EH (cell line): Measurements from ENCODE around the gene F12.
A peak's percentile ranks its signal among the peaks of the same experiment; 100 is the strongest.

ENCODE experiments used
- DNase-seq: peaks from one replicate; pipeline ENCODE4 v3.0.0-alpha.2; 2015; ENCODE audit warnings: low read depth

The F12 gene

DNA sequence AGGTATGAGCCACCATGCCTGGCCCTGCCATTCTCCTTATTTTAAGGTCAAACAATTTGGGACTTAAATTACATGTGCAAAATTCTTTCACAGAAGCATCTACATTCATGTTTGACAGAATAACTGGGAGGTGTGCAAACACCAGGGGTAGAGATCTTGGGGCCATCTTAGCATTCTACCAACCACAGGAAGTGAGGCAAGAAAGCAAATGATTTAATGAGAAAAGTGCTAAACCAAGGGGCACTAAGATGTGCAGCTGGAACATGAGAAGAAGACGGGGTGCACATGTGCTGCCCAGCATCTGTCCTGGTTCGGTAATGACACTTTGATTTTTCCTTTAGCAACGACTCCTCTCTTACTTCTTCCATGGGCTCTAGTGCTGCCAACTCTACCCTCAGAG is 1.2 kb upstream of the F12 start:
- DNase-seq: no peak

- no peak for DNase-seq
Measured at GRCh38 chr5:177405805-177406204, 3.6 kb downstream of the F12 start.

- no peak for DNase-seq
Measured at GRCh38 chr5:177405312-177405711, 4.1 kb downstream of the F12 start.

GRCh38 chr5:177404641-177405179 is 4.7 kb downstream of the F12 start:
- no peak for DNase-seq

DNA sequence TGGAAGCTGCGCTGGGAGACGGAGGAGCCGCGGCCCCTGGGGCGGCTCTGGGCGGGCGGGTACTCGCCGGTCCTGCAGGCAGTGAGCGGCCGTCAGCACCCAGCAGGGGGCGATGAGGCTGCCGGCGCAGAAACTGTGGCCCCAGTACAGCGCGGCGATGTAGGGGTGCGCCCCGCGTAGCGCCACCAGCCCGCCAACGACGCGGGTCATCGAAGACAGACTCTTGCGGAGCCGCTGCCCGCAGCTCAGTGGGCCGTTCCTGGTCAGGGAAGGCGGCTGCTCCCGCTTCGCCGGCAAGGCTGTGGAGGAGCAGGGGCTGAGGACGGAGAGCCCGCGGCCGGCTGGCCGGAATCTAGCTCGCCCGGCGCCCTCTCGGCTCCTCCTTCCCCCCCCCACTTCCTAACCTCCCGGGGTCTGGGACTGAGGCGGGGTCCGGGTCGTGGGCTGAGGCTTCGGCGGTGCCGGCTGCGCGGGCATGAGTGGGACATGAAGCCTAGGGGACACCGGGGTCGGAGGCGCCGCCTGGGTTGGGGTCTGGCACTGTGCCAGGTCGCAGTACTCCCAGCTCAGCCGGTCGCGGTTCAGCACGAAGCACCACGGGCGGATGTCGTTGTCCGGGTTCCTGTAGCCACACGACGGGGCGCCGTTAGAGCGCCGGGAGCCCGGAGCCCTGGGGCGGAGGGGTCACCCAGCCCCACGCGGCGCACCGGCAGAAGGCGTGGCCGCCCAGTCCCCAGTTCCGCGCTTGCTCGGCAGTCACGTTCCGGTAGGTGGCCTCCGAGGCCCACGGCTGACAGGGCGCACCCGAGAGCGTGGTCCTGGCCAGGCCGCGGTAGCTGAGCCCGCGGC is 5.3 kb downstream of the F12 start:
- peak; percentile 84 for DNase-seq

DNA sequence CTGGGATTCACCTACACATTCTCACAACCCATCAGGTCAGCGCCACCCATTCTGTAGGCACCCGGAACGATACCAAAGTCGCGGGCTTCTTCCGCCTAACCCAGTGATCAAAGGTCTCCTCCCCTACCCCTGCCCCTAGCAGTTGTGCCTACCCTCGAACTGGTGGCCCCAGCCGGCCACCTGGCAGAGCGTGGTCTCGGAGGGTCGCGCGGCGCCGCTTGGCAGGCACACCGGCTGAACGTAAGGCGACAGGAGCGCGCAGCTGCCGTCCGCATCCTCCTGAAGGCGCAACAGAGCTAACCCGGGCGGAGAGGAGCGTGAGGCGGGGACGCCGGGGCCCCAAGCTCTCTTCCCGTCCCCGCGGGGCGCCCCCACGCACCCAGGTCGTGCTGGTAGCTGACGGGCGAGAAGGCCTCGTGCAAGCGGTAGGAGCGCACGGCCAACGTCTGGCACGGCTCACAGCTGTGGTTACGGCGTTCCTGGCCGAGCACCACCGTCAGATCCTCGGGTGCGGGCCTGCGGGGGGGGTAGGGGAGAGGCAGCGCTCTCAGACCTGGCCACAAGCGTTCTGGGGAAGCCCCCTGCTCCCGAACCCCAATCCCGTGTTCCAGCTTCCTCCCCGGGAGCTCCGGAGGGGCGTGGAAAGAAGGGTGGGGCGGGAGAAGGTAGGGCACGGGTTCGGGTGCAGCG is 6.1 kb downstream of the F12 start:
- DNase-seq: peak; percentile 37

DNA sequence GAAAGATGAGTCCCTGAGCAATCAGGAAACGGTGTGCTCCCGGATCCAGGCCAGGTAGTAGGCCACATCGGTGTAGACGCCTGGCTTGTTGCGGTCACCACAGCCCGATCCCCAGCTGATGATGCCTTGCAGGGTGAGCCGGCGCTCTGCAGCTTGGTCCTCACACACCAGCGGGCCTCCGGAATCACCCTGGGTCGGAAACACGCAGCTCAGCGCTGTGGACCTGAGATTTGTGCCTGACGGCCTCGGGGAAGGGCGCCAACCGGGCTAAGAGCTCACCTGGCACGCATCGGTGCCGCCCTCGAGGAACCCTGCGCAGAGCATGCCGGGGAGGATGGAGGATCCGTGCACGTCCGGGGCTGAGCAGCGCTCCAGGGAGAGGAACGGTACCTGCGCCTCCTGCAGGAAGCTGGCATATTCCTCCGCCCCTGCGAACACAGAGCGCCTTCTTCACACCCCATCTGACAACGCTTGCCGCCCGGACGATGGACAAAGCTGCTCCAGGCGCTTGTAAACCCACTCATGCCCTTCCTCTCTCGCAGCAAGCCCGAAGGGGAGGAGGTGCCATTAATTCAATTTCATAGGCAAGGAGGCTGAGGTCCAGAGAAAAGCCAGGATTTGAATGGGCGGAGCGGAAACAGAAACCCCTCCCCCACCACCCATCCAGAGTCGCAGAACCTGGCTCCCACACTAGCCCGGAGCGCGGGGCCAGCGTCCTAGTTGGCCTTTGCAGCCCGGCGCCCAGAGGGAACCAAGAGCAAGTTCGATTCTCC is 6.9 kb downstream of the F12 start:
- DNase-seq: peak; percentile 70

DNA sequence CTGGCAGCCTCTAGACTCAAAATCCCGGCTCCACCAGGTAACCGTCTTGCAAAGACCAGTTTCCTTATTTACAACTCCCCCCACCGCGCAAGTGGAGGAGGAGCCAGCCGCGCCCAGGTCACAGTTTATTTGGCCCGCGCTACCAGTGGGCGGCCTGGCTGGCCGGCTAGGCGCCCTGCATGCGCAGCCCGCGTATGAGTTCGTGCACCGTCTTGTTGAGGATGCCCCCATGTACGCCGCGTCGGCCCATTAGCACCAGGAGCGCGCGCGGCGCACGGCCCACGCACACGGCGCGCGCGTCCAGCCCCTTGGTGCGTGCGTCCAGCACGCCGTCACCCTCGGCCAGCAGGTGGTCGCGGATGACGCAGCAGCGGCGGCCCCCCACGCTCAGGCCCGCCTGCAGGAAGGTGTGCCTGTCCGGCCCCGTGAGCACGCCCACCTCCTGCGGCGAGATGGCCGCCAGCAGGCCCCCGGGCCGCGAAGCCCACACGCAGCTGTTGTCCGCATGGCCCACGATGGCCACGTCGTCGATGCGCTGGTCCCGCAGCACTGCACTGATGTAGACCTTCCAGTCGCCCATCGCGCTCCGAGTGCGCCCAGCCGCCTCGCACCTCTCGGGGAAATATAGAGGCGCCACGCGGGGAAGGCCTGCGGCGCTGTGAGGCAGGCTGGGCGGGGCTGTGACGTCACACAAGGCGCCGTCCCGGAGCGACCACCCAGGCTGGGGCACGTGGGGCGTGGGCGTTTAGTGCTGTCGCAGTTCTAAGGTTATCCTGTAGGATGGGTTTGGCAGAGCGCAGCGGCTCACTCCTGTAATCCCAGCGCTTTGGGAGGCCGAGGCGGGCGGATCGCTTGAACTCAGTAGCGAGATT is 9.1 kb downstream of the F12 start, which contains the start of gene PFN3:
PFN3 (minus strand) TSS at position 665 of the 872 bp plus-strand sequence; CDS start at position 580, 85 bp downstream.
- no peak for DNase-seq

DNA sequence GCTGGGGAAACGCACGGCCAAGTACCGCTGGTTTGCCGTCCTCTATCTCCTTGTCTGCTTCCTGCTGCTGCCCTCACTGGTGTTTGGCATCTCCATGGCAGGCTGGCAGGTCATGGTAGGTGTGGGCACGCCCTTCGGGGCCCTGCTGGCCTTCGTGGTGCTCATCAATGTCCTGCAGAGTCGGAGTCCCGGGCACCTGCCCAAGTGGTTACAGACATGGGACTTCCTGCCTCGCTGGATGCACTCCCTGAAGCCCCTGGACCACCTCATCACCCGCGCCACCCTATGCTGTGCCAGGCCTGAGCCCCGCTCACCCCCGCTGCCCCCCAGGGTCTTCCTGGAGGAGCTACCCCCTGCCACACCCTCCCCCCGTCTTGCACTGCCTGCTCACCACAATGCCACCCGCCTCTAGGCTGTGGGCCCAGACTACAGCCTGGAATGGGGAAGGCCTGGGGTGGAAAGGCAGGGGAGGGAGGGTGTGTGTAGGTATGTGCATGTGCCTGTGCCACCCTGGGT is 11.4 kb downstream of the F12 start:
- no peak for DNase-seq

GRCh38 chr5:177396807-177397206 is 12.6 kb downstream of the F12 start:
- no peak for DNase-seq

GRCh38 chr5:177396078-177396477 is 13.3 kb downstream of the F12 start:
- no peak for DNase-seq

DNA sequence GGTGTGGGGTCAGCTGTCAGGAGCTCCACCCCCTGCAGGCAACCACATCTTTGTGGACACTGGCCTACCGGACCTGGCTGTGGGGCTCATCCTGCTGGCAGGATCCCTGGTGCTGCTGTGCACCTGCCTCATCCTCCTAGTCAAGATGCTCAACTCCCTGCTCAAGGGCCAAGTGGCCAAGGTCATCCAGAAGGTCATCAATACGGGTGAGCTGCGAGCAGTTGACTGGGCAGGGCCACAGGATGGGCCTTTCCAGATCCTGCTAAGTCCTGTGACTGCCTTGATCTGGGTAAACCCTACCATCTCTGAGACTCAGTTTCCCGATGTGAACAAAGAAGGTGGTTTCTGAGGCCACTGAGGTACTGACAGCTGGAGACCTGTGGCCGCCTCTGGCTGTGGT is 15.4 kb downstream of the F12 start:
- no peak for DNase-seq

- DNase-seq: no peak
Measured at GRCh38 chr5:177393206-177393765, 16.1 kb downstream of the F12 start.

DNA sequence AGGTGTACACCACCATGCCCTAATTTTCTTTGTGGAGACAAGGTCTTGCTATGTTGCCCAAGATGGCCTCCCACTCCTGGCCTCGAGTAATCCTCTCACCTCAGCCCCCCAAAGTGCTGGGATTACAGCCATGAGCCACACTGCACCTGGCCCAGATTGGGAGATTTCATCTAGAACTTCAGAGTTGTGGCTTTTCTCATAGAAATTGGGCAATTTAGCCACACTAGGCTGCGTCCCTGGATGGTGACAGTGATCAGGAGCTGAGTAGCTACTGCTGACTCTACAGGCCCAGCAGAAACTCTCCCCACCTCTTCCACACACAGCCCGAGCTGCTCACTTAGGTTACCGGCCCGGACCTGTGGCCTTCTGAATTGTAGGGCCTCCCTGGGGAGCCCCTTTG is 16.6 kb downstream of the F12 start:
- DNase-seq: no peak

- DNase-seq: peak; percentile 86
Measured at GRCh38 chr5:177390363-177391300, 18.7 kb downstream of the F12 start.

DNA sequence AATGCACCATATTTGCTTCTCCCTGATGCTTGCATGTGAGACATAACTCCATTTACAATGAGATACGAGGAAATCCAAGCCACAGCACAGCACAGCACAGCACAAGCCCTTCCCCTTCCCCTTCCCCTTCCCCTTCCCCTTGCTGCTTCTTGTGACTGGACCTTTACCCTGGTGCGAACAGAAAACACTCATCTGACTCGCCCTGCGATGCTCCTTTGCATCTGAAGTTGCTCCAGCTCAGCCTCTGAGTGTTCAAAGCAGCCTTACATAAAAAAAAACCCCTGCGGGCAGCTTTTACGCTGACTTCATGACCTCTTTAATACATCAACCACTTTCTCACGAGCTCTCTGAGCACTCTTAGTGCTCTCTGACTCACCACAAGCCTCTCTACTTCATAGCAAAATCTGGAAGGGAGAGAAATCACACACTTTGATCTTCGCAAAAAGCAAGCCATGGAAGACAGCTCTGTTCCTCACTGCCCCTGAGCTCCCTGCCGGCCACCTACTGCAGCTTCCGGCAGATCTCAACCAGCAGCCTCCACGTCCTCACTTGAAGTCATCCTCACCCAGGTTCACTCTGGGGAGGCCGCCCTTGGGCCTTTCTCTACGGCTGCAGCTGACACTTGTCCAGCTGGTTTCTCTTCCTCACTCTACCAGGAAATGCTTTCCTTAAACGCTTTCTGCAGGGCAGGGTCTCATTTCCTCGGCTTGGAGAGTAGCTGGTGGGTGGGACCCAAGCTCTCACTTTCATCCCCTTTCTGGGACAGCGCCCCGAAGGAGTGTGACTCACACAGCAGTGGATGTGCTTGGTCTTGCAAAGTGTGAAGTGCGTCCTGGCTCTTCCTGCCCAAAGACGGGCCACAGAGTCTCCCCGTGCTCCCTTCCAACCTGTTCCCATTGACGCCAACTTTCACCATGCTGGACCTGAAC is 19.9 kb downstream of the F12 start:
- DNase-seq: peak; percentile 98

GRCh38 chr5:177388521-177389052 is 20.8 kb downstream of the F12 start:
- DNase-seq: no peak

- no peak for DNase-seq
Measured at GRCh38 chr5:177387405-177387804, 22.0 kb downstream of the F12 start.
